Dedifferentiated amniotic fluid mesenchymal stem cell (primary cell): ENCODE results near the gene SLC38A9.
"Not testable (repeated sequence)": the region's sequence is repeated elsewhere in the genome, so short reads cannot be mapped to it uniquely, and the experiment has no call there.

Experiments
- DNase-seq: peaks from one replicate; pipeline ENCODE4 v3.0.0-alpha.2; 2016; ENCODE audit errors: extremely low spot score

The SLC38A9 gene, protein sequence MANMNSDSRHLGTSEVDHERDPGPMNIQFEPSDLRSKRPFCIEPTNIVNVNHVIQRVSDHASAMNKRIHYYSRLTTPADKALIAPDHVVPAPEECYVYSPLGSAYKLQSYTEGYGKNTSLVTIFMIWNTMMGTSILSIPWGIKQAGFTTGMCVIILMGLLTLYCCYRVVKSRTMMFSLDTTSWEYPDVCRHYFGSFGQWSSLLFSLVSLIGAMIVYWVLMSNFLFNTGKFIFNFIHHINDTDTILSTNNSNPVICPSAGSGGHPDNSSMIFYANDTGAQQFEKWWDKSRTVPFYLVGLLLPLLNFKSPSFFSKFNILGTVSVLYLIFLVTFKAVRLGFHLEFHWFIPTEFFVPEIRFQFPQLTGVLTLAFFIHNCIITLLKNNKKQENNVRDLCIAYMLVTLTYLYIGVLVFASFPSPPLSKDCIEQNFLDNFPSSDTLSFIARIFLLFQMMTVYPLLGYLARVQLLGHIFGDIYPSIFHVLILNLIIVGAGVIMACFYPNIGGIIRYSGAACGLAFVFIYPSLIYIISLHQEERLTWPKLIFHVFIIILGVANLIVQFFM

DNA sequence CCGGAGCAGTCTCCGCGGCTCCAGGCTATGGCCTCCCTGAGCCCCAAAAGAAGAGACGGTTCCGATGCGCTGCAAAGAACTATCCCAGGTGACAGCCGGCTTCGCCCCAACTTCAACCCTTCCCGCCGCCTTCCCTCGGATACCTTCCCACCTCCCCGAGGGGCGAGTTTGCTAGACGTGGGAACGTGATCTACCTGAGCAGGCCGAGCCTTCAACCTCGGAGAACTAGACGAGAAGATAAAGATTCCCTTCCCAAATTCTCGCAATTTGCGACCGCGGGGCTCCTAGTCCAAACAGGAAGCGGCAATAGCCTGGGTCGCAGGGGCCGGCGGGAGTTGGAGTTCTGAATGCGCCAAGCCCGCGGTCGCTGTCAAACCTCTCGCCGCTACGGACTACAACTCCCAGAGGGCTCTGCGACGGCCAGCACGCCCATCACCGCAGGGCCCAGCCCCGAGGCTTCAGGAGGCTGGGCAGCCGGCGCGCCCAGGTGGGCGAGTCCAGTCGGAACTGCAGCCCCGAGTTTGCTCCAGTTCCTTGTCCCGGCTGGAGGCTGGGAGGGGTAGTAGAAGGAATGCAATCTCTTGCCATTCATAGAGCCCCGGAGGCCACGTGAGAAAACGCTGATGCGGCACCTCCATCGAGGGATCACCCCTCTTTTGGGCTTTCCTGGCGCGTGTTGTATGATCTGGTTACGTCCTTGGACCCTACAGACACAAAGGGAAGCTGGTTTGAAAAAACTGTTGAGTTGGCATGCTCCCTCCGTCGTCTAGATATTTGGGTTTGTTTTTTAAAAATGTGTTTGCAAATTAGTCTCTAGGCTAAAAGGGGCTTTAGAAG lies at the start of gene SLC38A9:
Gene SLC38A9 (minus strand): TSS at position 302 of the 837 bp plus-strand sequence. CDS start 14,366 bp downstream, outside the sequence.
- DNase-seq = peak; percentile 92

DNA sequence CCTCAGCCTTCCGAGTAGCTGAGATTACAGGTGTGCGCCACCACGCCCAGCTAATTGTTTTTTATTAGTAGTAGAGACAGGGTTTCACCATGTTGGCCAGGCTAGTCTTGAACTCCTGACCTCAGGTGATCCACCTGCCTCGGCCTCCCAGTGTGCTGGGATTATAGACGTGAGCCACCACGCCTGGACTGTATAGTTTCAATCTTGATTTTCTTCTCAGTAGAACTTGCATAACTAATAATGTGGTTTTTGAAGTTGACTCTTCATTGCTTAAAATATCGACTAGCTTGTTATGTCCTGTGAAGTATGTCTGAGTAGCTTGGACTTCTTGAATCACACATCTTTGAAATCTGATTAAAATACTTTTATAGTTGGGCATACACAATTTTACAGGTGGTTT lies 49.6 kb upstream of the SLC38A9 start:
- DNase-seq = not testable (repeated sequence)

DNA sequence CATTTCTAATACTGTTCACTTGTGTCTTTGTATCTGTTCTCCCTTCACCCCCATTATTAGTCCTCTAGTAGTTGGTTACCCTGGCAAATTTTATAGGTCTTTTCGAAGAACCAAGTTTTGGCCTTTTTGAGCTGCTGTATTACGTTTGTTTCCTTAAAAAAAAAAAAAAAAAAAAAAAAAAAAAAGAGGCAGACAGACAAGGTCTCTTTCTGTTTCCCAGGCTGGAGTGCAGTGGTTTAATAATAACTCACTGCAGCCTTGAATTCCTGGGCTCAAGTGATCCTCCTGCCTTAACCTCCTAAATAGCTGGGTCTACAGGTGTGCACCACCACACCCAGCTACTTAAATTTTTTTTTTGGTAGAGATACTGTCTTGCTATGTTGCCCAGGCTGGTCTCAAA lies 46.6 kb upstream of the SLC38A9 start:
- DNase-seq = no peak

DNA sequence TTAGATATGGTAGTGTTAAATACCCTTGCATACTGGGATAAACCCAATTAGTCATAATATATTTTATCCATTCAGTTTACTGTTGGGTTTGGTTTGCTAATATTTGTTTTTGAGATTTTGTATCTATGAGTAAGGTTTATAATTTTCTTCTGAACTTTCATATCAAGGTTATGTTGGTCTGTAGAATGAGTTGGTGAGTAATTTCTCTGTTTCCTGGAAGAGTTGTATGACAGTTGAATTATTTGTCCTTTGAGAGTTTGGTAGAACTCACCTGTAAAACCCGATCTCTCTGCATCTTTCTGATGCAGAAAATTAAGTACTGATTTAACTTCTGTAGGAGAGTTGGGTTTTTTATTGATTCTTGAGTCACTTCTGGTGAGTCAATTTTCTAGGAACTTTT lies 46.1 kb upstream of the SLC38A9 start:
- DNase-seq = no peak

DNA sequence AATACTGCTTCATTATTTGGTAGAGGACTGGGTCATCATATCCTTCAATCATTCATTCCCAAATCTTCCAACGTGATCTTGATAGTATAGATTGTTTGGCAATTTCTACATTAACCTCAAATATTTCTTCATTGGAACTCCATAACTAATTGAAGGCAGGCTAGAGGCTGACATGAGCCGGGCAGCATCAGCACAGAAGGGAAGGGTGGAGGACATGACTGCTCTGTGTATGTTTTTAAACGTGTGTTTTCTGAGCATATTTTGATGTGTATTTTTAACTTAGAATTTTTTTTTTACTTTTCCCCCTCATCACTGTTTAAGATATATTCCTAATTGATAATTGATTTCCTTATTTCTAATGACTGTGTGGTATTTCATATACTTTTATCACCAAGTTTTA lies 38.4 kb upstream of the SLC38A9 start:
- no peak for DNase-seq

DNA sequence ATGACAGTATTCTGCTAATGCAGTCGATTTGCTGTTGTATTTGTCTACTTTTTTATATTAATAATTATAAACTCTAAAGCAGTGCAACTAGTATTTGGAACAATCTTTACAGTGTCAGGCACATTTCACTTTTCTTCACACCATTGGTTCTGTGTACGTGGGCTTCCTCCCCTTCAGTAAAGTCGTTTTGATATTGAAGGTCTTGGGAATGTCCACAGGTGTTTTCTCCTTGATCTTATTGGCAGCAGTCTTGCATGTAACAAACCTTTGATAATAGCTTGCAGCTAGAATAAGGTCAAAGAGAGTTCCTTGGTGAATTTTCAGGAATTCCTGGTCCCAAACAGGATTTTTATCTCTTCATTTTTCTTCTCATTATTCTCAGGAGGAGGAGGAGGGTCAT lies 37.9 kb upstream of the SLC38A9 start:
- no peak for DNase-seq

DNA sequence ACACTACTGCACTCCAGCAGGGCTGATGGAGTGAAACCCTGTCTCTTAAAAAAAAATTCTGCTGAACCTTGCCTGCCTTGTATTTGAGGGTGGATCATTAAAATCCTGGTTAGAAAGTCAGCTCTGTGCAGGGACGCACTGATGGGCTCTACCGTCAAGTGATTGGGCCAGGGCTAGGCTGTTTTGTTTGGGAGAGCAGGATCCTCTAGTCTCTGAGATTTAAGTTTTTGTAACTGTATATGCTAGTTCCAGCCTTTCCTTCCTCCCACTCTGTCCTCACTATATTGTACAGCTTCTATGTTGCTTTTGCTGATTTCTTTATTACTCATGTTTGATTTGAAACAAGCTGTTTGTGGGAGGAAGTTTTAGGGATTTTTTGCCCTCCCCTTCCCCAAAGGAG lies 37.3 kb upstream of the SLC38A9 start:
- DNase-seq = no peak

DNA sequence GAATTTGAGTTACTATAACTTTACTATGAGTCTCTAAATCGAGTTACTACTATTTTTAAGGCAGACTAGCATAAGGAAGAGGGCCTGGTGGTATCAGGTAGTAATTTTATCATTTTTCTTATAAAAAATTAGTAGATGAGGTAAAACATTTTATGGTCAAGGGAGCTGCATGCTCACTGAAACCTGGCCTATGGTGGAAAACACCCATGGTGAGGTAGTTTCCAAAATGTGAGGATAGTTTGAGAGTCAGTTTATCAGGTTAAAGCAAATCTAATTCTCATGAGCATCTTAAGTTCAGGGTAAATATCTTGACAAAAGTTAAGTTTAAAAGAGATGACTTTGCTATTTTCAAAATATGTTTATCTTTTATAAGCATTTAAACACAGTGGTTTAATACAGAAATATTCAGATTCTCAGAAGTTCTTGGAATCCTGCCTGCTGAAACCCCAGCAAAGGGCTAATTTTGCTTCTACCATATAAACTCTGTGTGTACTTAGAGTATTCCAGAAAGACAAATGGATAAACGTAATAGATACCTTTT lies 35.7 kb upstream of the SLC38A9 start:
- no peak for DNase-seq

DNA sequence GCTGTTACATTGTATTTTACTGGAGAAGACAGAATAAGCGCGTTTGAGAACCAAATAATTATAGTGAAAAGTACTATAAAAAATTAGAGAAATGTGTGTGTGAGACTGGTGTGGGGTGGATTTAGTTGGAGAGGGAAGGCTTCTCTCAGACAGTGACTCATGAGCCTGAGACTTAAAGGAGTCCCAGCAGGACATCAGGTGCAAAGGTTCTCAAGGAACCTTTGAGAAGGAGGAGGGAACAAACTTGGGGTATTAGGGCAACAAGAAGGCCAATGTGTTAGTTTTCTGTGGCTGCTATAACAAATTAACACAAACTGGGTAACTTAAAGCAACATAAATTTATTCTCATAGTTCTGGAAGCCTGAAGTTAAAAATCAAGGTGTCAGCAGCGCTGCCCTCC lies 30.7 kb upstream of the SLC38A9 start:
- DNase-seq = no peak

DNA sequence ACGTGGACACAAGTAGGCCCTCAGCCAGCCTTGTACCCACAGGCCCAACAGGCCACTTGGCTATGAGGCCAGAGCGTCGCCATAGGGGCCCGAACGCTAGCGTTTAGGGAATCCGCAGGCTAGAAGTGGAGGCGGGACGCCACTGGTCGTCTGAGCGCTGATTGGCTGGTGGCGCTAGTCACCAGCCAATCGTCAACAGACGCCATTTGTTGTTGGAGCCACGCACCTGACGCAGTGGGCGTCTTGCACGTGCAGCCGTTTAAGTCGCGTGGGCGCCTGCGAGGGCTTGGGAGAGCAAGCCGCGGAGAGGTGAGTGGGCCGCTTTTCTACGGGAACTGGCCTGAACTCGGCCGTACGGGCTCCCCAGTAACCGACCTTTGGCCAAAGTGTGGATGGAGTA lies 25.7 kb upstream of the SLC38A9 start, which contains the start of gene DDX4:
Gene DDX4 (plus strand): TSS at position 269 of the 400 bp plus-strand sequence. CDS start 903 bp downstream, outside the sequence.
- DNase-seq = no peak

DNA sequence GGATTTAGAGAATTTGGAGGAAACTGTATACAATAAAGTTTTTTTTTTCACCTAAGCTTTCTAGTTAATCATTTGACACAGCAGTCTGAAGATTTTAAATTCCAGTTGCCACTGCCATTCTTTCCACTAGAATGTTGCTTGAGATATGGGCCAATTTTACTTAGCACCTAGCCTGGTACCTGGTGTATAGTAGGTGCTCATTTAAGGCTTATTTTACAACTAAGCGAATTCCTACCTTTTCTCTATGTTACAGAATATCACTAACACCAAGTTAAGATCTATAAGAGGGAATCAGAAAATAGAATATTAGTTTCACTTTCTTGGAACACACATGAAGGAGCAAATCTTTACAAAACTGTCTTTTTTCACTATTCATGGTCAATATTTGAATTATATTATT lies 22.5 kb upstream of the SLC38A9 start:
- DNase-seq = no peak

DNA sequence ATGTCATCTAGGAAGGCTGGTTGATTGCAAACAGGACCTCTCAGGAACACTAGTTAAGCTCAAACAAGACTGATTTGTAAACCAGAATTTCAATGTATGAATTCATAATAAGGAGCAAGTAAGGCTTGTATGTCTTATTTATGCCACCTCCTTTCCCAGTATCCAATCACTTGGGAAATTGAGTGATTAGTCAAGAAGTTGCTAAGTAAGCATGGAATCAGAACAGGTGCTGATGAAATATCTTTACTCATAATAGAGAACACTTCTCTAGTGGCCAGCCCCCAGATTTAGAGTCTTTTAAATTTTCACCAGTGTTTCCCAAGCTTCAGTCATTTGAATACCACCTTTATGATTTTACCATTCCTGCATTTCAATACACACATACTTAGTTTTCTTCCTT lies 20.5 kb upstream of the SLC38A9 start:
- no peak for DNase-seq

DNA sequence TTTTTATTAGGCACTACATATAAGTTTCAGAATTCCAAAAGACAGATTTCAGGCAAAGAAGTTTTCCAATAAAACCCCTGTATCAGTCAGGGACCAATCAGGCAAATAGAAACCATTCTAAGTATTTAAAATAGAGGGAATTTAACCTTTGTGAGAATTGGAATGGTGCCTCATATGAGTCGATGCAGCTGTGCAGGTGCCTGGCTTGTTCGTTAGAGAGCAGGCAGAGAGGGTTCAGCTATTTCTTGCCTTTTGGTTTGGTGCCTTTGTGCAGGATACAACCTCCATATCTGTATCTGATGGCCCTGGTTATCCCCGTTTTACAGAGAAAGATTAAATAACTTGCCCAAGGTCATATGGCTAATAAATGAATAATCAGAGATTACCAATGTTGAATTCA lies 19.7 kb upstream of the SLC38A9 start:
- DNase-seq = no peak

DNA sequence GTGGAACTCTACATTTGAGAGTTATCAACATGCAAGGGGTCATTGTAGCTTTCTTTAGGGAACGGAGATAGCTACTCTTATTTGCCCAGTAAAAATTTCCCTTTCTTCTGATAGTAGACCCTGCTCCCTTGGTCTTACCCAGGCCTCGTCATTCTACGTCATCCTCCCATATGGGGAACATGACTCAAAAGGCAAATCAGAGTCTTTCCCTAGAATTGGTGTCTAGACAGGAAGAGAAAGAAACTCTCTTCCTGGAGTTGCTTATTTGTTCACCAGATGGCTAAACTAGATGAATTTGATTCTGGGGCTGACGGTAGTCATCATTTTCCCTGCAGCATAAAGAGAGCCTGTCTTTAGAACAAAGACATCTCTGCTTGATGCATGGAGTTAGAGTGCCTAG lies 12.2 kb upstream of the SLC38A9 start:
- no peak for DNase-seq

DNA sequence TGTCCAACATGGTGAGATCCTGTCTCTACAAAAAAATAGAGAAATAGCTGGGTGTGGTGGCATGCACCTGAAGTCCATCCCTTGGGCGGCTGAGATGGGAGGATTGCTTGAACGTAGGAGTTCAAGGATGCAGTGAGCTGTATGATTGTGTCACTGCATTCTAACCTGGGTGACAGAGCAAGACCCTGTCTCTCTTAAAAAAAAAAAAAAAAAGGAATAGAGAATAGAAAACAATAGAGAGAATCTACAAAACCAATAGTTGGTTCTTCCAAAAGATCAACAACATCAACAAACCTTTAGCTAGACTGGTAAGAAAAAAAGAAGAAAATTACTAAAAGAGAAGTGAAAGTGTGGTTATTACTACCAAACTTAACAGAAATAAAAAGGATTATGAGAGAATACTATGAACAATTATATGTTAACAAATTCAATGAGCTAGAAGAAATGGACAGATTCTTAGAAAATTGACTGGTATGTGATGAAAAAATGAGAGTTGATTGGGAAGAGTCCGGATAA lies 8.1 kb upstream of the SLC38A9 start:
- no peak for DNase-seq

DNA sequence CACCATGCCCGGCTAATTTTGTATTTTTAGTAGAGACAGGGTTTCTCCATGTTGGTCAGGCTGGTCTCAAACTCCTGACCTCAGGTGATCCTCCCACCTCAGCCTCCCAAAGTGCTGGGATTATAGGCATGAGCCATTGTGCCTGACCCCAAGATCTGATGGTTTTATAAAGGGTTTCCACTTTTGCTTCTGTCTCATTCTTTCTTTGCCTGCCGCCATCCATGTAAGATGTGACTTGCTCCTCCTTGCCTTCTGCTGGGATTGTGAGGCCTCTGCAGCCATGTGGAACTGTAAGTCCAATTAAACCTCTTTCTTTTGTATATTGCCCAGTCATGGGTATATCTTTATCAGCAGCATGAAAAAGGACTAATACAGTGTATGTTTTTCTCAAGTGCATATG lies 6.9 kb upstream of the SLC38A9 start:
- DNase-seq = not testable (repeated sequence)

DNA sequence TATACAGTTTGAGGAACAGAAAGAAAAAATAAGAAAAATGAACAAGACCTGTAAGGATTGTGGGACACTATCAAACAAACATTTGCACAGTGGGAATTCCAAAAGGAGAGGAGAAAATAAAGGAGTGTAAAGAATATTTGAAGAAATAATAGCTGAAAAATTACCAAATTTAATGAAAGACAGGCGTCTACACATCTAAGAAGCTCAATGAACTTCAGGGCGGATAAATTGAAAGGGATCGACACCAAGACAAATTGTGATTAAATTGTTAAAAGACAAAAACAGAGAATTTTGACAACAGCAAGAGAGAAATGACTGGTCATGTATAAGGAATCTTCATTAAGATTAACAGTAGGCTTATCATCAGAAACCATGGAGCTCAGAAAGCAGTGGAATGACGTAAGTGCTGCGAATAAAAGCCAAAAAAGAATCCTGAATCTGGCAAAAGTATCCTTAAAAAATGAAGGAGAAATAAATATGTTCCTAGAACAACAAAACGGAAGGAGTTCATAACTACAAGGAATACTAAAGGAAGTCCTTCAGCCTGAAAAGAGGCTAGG lies 3.5 kb upstream of the SLC38A9 start:
- no peak for DNase-seq

DNA sequence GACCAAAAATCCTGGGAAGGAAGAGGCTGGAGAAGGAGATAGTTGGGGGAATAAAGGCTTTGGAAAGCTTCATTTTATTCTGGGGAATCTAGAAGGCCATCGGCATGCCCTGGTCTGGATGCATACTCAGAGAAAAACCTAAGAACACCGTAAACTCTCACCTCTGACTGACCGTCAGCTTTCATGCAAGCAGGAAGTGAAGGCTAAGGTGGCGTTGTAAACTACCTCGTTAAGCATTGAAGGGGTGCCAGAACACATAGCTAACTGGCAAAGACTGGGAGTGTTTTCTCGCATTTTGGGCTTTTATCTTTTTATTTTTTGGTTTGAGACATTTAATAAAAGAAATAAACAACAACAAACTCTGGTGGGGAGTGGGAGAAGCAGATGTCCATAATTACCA lies 2.6 kb upstream of the SLC38A9 start:
- DNase-seq = no peak

DNA sequence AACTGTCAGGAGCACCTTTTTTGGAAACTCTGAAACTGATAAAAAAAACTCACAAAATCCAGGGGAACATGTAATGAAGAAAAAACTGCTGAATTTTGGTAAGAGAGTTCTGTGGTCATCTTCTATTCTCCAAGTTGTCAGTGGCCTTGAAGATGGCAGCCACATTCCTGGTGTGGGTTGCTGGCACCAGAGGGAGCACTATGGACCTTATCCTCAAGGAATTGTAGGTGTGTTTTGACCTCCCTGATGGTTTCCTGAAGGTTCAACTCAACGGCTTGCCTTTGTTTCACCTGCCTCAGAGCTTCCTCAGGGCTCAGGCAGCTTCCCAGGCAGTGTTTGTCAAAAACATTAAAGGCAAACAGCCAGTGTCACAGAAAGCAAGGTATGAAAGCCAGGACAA lies 2.2 kb upstream of the SLC38A9 start:
- DNase-seq = no peak

DNA sequence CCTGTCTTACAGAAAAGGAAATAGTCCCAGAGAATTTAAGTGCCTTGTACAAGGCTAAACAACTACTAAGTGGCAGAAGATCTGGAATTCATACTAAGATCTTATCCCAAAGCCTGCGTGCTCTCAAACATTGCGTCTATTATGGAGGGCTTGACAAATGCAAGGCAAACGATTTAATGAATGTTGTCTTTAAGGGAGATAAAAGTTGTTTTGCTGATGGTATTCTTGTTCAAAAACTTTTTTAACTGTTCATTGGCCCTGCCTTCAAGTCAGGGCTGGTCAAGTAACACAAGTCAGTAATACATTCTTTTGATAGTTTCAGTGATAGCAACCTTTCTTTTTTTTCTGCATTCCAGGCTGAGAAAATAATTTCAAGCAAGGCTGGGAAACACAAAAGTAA lies 1.7 kb upstream of the SLC38A9 start:
- no peak for DNase-seq

DNA sequence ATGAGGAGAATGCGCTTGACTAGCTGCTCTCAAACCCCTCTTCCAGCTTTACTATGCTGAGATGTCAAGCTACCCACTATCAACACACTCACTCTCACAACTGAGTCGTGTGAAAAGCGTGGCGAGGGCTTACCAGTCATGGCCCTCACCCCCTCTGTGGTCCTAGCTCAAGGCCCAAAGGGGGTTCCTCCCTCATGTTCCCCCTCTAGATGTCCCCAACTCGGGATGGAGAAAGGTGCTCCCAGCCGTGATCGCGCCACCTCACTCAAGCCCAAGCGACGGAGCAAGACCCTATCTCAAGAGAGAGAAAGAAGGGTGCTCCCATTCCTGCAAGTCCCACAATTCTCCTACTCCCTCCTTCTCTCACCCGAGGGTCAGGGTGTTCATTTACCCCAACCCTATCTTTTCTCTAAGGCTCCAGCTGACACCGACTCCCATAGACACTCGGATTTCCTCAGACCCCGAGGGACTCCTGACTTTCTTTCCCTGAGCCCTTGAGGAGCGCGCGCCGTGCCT lies 559 bp downstream of the SLC38A9 start:
- DNase-seq = no peak

DNA sequence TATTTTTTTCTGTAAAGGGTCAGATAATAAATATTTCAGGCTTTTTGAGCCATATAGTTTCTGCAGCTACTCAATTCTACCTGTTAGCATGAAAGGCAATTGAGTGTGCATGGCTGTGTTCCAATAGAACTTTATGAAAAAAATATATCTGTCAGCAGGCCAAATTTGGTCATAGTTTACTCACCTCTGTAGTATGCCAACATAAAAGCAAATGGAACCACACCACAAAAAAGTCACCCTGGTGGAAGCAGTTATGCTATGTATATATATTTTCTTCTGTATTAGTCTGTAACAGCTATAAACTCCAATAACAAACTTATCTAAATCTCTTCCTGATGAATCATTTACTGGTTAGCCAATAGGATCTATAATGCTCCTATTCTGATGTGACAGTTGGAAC lies 3.4 kb downstream of the SLC38A9 start:
- DNase-seq = no peak
